ENCODE measurements around the gene MTHFD1. TPM values are rescaled to one million over a fixed set of nuclear protein-coding genes. Genes with fewer than 3 reads are reported as not detected.
A peak's percentile ranks its signal among the peaks of the same experiment; 100 is the strongest.

MTHFD1 gene
- total and polyA plus RNA-seq, 12 donors = 34.5 to 85.2 (median 66.0) TPM

- TF ChIP-seq, protein P1, sequence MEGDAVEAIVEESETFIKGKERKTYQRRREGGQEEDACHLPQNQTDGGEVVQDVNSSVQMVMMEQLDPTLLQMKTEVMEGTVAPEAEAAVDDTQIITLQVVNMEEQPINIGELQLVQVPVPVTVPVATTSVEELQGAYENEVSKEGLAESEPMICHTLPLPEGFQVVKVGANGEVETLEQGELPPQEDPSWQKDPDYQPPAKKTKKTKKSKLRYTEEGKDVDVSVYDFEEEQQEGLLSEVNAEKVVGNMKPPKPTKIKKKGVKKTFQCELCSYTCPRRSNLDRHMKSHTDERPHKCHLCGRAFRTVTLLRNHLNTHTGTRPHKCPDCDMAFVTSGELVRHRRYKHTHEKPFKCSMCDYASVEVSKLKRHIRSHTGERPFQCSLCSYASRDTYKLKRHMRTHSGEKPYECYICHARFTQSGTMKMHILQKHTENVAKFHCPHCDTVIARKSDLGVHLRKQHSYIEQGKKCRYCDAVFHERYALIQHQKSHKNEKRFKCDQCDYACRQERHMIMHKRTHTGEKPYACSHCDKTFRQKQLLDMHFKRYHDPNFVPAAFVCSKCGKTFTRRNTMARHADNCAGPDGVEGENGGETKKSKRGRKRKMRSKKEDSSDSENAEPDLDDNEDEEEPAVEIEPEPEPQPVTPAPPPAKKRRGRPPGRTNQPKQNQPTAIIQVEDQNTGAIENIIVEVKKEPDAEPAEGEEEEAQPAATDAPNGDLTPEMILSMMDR (IDR thresholded peaks at IDR 0.05) = no peak
- DNase-seq (no peak), ATAC-seq (no peak)
- WGBS, 2 donors = 90 to 91% methylated on average over 7 of the region's 7 CpGs
- intact Hi-C loops (cut with DNase I) = no loop called here
- Histone ChIP-seq H3K36me3 (peaks cover 0 to 42% (median 0%) of the 10 kb centered on the region in 9 donors), H3K4me3 (no peak overlapping the region), H3K4me1 (no peaks in the 10 kb centered on the region), H3K27me3 (no peaks in the 10 kb centered on the region), H3K27ac (no peak overlapping the region), H3K9me3 (no peaks in the 10 kb centered on the region)
Observed at GRCh38 chr14:64409126-64409920, 21.2 kb downstream of the MTHFD1 start.

DNA sequence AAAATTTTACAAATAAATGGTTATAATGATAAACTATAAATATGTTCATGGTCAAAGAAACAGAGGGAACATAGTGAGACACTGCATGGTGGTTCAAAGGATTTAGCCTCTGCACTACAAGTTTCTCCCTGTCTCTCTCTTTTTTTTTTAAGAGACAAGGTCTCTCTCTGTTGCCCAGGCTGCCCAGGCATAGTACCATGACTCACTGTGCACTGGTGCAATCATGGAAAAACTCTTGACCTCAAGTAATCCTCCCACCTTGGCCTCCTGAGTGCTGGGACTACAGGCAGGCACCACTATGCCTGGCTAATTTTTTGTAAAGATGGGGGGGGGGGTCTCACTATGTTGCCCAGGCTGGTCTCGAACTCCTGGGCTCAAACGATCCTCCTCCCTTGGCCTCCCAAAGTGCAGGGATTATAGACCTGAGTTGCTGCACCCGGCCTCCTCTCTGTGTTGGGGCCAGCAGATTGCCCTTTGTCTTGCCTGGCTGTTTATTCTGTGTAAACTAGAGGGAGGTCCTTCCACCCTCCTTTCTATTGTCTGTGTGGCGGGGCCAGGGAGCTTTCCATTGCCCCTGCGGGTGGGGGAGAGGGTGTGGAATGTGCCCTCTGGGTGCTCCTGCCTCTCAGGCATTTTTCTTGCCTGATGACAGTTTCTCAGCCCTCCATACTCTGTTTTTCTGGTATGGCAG, 22.1 kb downstream of the MTHFD1 start:
- no peaks in the 10 kb centered on the region for H3K27me3 ChIP-seq
- DNase-seq (no peak), ATAC-seq (peak in 2 of 8 donors; percentile 41 to 55)
- intact Hi-C loops (cut with DNase I) = no loop called here
- no peaks in the 10 kb centered on the region for H3K9me3 ChIP-seq
- no peak overlapping the region for H3K4me3 ChIP-seq
- TF ChIP-seq, protein P1 (IDR thresholded peaks at IDR 0.05) = no peak
- H3K27ac ChIP-seq = no peak overlapping the region
- peaks cover 0 to 40% (median 0%) of the 10 kb centered on the region in 9 donors for H3K36me3 ChIP-seq
- 89 to 90% methylated on average over 5 of the region's 5 CpGs for WGBS, 2 donors
- H3K4me1 ChIP-seq = no peaks in the 10 kb centered on the region

GRCh38 chr14:64411001-64411400, 22.8 kb downstream of the MTHFD1 start:
- Histone ChIP-seq H3K4me3 (no peak overlapping the region), H3K27ac (no peak overlapping the region), H3K27me3 (no peaks in the 10 kb centered on the region), H3K36me3 (peaks cover 0 to 47% (median 5%) of the 10 kb centered on the region in 9 donors), H3K9me3 (no peaks in the 10 kb centered on the region), H3K4me1 (no peaks in the 10 kb centered on the region)
- ATAC-seq (no peak), DNase-seq (no peak)
- TF ChIP-seq, protein P1 (IDR thresholded peaks at IDR 0.05) = no peak
- 95 to 97% methylated on average over 4 of the region's 4 CpGs for WGBS, 2 donors
- intact Hi-C loops (cut with DNase I) = no loop called here

DNA sequence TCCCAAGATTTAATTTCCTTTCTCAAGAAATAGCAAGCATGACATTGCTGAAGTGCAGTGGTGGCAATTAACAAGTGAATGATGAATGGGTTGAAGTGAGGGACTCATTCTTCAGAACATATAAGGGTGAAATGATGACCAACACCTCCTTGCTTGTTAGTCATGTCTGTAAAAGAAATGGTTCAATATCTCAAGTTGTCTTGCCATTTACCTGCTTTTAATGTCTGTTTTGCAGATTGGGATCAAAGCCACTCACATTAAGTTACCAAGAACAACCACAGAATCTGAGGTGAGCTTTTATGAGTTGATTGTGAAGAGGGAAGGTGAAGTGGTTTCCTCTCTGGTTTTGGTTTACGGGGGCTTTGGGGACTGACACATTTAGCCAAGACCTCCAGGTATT, 24.1 kb downstream of the MTHFD1 start:
- no peaks in the 10 kb centered on the region for H3K27me3 ChIP-seq
- no peak for DNase-seq
- H3K36me3 ChIP-seq = peaks cover 0 to 59% (median 8%) of the 10 kb centered on the region in 9 donors
- H3K4me1 ChIP-seq = peaks cover 0 to 5% (median 0%) of the 10 kb centered on the region in 9 donors
- no peak for ATAC-seq
- WGBS, 2 donors = 100% methylated on average over 1 of the region's 1 CpG
- intact Hi-C loops (cut with DNase I) = no loop called here
- TF ChIP-seq, protein P1 (IDR thresholded peaks at IDR 0.05) = no peak
- H3K27ac ChIP-seq = no peak overlapping the region
- no peaks in the 10 kb centered on the region for H3K9me3 ChIP-seq
- H3K4me3 ChIP-seq = no peak overlapping the region
